GM12878 (cell line): ENCODE measurements around the gene CISD2. TPM values are rescaled to one million over a fixed set of nuclear protein-coding genes. Genes with fewer than 3 reads are reported as not detected.

Source experiments
- CEBPB ChIP-seq, 2 experiments: fragments of 150-350 bp in 1 of 2; IDR thresholded peaks; 2 replicates each; pipeline ENCODE4 v1.6.1; 2012 to 2014; ENCODE audit warnings: low read depth in 2 of 2, low read length in 2 of 2, borderline replicate concordance in 1 of 2, inconsistent platforms in 1 of 2
- E4F1 ChIP-seq: fragments of 450-650 bp; IDR thresholded peaks from 2 replicates; pipeline ENCODE4 v1.6.1; 2018; ENCODE audit warnings: borderline replicate concordance, mild to moderate bottlenecking; ENCODE audit not compliant: partially characterized antibody
- ETV6 ChIP-seq, 2 experiments: fragments of 450-650 bp in 1 of 2; IDR thresholded peaks in 1 of 2; conservative IDR thresholded peaks in 1 of 2; 2 replicates each; pipeline ENCODE4 v1.6.1; 2014; ENCODE audit warnings: antibody characterized with exemption in 1 of 2, borderline replicate concordance in 1 of 2, low read depth in 1 of 2, mild to moderate bottlenecking in 1 of 2, moderate library complexity in 1 of 2
- IRF4 ChIP-seq: IDR thresholded peaks from 2 replicates; pipeline ENCODE4 v1.6.1; 2011; ENCODE audit warnings: low read depth, low read length
- KDM1A ChIP-seq: fragments of 200-600 bp; sonication (generic); IDR thresholded peaks from 2 replicates; pipeline ENCODE4 v1.6.1; 2016; ENCODE audit warnings: borderline replicate concordance
- LARP7 ChIP-seq: fragments of 450-650 bp; IDR thresholded peaks from 2 replicates; pipeline ENCODE4 v1.6.1; 2017; ENCODE audit warnings: mild to moderate bottlenecking
- POU2F2 ChIP-seq: IDR thresholded peaks from 3 replicates; pipeline ENCODE4 v1.6.1; 2011; ENCODE audit warnings: low read depth, mild to moderate bottlenecking, low read length, borderline replicate concordance
- RCOR1 ChIP-seq: conservative IDR thresholded peaks from 2 replicates; pipeline ENCODE4 v1.6.1; 2012; ENCODE audit warnings: low read depth, low read length, improper control_type of control experiment
- RFX5 ChIP-seq: IDR thresholded peaks from 2 replicates; pipeline ENCODE4 v1.6.1; 2011; ENCODE audit warnings: low read depth, low read length, improper control_type of control experiment
- STAT1 ChIP-seq: fragments of 450-650 bp; conservative IDR thresholded peaks from 2 replicates; pipeline ENCODE4 v1.6.1; 2014; ENCODE audit warnings: antibody characterized with exemption, mild to moderate bottlenecking
- ZBTB4 ChIP-seq: fragments of 450-650 bp; formaldehyde crosslinking; IDR thresholded peaks from 2 replicates; pipeline ENCODE4 v1.4.0; 2022; ENCODE audit warnings: mild to moderate bottlenecking, moderate library complexity
- ZBTB40 ChIP-seq: fragments of 450-650 bp; IDR thresholded peaks from 2 replicates; pipeline ENCODE4 v1.6.1; 2016; ENCODE audit warnings: mild to moderate bottlenecking, moderate library complexity, borderline replicate concordance
- polyA plus RNA-seq, 11 experiments: library from polyadenylated mRNA; depleted of rRNA in 4 of 11; unstranded in 6 of 11; stranded (reverse) in 5 of 11; fragments of >200 nt; fragmentation: Nextera tagmentation in 4 of 11; fragmentation: Illumina TruSeq in 1 of 11; extraction: Ambion mirVana in 4 of 11; extraction: Trizol in 1 of 11; gene quantifications; 1 replicate in 1 of 11; 2 replicates in 10 of 11; pipeline versions ENCODE4 v1.2.1 to v1.2.3, GENCODE V29; 2011 to 2016; ENCODE audit warnings: inconsistent platforms in 2 of 11, missing spikeins in 2 of 11, low read depth in 1 of 11
- total RNA-seq, 4 experiments: library from RNA; depleted of rRNA in 3 of 4; stranded (reverse); fragments of >200 nt in 3 of 4; fragmentation: Illumina TruSeq in 1 of 4; extraction: Trizol in 1 of 4; gene quantifications; 2 replicates each; pipeline versions ENCODE4 v1.2.1 to v1.2.3, GENCODE V29; 2013 to 2021

Gene CISD2
- total and polyA plus RNA-seq, 10 of the 15 experiments (the other 5 are each of a cell fraction or from before 2014, with no cell fraction given) = 29.5 to 132 (median 38.9) TPM

GRCh38 chr4:102881343-102881742 lies 12.6 kb downstream of the CISD2 start (continued):
- no peak for TF ChIP-seq E4F1
- no peak for TF ChIP-seq STAT1
- TF ChIP-seq ZBTB4 (CRISPR knock-in tag) = no peak
- TF ChIP-seq IRF4 = no peak
- no peak for TF ChIP-seq ZBTB40
- TF ChIP-seq POU2F2 = no peak
- TF ChIP-seq RCOR1 = no peak
- no peak for TF ChIP-seq ETV6 (conservative IDR thresholded peaks at IDR 0.05 in 1 of 2, IDR thresholded peaks at IDR 0.05 in 1 of 2; ENCODE audit: borderline replicate concordance in 1 of 2, low read depth in 1 of 2)
- TF ChIP-seq RFX5 = no peak
- TF ChIP-seq CEBPB (IDR thresholded peaks at IDR 0.05; ENCODE audit: borderline replicate concordance in 1 of 2, low read depth in 2 of 2, low read length in 2 of 2) = no peak
- no peak for TF ChIP-seq KDM1A
- TF ChIP-seq LARP7 = no peak
